HG03469 (cell line): ENCODE results near the gene HGD.
"Not testable (repeated sequence)": the region's sequence is repeated elsewhere in the genome, so short reads cannot be mapped to it uniquely, and the experiment has no call there.

Experiments used
- ATAC-seq: cut with Tn5 transposase; IDR thresholded peaks from one replicate; pipeline ENCODE4 v1.9.1; 2021; ENCODE audit warnings: mild to moderate bottlenecking, moderate library complexity, moderate number of reproducible peaks; ENCODE audit not compliant: unreplicated experiment

Gene HGD

DNA sequence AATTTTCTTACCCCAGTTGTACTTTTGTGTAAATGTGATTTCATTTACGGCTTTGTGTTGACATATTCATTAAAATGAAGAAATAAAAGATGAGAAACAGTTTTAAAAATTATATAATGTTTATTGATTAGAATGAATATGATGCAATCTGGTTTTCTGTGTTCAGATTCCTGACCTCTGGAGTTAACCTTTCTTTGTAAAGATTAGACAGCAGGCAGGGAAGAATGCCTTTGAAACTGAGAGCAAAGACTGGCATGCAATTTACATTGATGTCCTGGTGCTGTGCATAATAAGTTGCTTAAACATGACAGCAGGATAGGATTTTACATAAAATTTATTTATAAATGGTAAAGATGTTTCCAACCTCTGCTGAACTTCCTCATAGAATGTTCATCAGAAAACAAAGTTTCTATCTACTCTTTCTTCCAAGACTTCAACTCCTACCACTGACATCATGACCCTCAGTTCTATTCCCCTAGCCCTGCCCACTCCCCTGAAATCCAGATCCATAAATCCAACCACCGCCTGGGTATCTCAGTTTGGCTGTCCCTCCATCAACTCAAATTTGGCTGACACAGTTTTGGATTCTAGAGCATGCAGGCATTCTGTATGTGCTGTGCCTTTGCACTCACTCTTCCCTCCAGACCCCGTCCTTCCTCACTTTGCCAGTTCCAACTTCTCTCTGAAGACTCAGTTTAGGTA is 1.7 kb downstream of the HGD start:
- ATAC-seq, result no peak

DNA sequence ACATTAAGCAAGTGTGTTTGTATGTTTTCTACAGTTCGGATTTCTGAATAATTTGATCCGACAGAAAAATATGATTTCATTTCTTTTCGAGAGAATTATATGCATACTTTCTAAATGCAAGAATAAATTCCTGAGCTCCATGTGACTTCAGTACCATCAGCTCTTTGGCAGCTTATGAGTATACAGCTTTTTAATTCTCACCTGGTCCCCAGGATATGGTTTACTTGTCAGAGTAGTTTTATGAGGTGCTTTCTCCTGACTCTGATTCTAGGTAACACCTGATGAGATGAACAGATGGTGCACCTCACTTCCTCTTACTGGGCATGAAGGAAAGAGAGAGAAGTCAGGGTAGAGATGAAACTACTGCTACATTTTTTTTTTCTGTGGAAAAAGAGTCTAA is 3.1 kb downstream of the HGD start:
- ATAC-seq, result peak; percentile 41

DNA sequence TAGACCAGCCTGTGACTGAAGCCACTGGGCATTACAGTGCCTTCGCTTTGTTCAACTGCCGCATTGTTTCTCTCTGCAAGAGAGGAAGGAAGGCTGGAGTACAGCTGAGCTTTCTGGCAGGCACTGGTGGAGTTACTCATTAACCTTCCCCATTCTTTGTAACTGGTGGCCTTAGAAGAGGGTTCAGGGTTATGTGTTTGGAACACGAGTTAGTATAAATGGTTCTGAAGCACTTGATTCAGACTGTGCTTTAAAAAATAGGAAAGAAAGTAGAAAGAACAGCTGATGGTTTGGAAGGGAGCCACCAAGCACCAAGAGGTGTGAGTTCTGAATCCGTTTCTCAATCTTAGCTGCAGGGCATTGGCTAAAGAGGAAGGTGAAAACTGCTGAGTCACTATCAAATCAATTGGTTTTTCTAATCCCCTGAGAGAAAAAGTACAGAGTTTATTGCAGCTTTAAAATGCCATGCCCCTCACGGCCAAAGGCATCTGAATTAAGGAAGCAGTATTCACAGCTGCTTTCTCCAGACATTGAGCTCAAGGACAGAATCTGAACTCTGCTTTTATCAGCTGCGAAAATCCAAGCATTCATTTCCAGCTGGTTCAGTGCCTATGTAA is 3.6 kb downstream of the HGD start:
- ATAC-seq, result peak; percentile 67

DNA sequence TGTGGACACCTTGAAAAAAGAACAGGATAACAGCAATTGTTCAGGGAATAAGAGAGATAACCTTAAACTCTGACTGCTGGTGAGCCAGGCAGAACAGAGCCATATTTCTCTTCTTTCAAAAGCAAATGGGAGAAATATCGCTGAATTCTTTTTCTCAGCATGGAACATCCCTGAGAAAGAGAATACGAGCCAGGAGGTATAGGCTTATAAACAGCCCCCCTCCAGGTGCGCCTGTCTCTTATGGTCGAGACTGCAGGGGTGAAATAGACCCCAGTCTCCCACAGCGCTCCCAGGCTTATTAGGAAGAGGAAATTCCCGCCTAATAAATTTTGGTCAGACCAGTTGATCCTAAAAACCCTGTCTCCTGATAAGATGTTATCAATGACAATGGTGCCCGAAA is 4.8 kb downstream of the HGD start:
- ATAC-seq, result not testable (repeated sequence)

DNA sequence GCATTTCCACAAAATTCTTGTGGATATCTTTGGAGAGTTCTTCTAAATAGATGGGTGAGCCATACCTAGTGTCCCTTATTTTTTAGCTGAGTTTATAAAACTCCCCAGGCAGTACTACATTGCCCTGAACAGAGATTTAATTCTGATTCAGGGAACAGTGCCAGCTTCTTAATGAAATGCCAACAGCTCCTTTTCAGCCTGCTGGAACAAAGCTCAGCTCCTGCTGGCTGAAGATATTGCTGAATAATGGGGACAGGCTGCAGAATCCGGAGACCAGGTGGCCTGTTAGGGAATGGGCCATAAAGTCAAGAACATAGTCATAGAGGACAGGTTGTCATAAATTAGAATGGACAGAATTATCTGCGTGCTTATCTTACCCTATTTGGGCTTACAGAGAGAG is 8.9 kb downstream of the HGD start:
- ATAC-seq, result no peak

DNA sequence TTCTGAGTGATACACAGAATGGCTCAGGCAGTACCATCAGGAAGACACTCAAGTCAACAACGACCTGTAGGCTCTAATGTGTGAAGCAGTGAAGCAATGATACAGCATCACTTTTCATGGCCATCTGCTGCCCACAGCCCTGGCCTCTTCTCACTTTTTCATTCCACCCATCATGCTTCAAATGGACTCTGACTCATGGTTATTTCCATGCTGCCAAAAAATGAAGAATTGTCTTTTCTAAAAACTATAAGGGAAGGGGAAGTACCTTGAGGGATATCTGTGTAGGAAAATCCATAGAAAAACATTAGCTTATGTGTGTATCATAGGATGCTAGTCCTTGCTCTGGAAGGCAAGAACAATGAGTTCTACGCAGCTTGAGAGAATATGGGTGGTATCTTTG is 11.5 kb downstream of the HGD start:
- no peak for ATAC-seq

DNA sequence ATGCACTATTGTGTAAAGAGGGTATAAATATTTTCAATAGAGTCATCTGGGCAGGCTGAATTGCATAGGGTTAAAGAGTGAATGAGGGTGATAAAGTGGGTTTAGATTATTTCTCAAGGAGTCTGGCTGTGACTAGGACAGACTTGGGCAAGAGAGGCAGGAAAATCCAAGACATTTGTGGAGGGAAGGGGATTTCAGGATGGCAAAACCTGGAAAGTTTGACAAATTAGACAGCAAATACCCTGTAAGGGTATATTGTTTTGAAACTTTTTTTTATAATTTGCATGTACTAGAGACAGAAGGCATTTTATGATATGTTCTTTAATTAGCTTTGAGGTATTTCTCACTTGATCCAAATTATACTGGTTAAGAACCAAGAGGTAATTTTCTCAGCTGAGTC is 17.1 kb downstream of the HGD start:
- ATAC-seq, result no peak

DNA sequence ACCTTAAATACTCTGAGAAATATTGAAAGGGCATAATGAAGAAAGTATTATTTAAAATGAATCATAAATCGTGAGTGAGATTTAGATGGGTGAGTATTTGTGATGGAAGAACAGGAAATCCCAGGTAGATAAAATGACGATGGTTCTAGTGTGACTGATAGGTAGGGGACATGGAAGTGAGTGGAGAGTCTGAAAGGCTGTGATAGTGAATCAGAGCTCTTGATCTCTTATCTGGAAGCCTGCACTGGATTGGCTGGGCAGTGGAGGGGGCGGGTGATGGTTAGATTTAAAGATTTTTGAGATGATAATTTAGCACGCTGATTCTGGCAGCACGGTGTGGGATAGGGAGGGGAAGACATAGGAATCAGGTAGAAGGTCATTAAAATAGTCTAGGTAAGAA is 20.1 kb downstream of the HGD start:
- no peak for ATAC-seq

DNA sequence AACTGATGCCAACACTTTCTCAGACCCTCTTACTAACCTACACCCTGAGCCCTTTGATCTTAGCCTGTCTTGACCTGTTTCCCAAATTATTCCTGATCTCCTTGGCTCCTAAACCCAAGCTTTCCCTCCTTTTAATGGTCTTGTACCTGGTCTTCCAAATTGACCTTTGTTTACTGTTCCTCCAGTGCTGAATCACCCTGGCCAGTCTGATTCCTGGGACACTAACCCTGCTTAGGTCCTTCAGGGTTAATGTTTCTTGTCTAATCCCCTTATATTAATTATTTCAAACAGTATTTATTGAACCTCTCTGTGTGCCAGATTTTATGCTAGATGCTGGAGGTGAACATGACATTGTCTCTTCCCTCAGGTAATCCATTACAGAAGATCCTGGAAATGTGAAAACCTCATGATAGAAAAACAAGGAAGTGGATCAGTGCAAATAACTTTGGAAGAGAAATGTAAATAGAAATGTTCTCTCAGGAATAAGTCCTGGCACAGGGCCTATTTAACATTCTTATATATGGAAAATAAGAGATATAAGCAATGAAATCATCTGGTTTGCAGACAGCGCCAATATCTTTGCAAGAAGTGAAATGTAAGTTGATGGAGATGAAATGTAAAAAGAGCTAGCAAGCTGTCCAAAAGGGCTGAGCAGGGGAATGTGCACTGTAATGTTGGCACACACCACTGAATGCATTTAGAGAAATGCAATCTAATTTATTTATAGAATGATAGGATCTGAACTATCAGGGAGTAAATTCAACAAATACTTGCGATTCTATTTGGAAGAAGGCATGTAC is 20.7 kb downstream of the HGD start:
- no peak for ATAC-seq

DNA sequence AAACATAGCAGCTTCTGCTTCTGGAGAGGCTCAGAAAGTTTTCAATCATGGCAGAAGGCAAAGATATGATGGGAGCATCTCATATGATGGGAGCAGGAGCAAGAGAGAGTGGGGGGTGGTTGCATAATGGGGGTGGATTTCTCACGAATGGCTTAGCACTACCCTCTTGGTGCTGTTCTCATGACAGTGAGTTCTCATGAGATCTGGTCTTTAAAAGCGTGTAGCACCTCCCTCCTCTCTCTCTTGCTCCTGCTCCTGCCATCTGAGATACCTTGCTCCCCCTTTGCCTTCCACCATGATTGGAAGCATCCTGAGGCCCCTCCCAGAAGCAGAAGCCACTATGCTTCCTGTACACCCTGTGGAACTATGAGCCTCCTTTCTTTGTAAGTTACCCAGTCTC is 22.2 kb downstream of the HGD start:
- no peak for ATAC-seq

DNA sequence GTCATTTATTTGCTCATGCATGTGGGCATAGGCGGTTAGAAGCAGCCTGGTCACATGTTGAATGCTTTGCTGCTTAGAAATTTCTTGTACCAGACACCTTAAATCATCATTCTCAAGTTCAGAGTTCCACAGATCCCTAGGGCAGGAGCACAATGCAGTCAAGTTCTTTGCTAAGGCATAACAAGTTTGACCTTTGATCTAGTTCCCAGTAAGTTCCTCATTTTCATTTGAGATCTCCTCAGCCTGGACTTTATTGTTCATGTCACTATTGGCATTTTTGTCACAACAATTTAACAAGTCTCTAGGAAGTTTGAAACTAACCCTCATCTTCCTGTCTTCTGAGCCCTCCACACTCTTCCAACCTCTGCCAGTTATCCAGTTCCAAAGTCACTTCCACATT is 22.8 kb downstream of the HGD start:
- no peak for ATAC-seq

DNA sequence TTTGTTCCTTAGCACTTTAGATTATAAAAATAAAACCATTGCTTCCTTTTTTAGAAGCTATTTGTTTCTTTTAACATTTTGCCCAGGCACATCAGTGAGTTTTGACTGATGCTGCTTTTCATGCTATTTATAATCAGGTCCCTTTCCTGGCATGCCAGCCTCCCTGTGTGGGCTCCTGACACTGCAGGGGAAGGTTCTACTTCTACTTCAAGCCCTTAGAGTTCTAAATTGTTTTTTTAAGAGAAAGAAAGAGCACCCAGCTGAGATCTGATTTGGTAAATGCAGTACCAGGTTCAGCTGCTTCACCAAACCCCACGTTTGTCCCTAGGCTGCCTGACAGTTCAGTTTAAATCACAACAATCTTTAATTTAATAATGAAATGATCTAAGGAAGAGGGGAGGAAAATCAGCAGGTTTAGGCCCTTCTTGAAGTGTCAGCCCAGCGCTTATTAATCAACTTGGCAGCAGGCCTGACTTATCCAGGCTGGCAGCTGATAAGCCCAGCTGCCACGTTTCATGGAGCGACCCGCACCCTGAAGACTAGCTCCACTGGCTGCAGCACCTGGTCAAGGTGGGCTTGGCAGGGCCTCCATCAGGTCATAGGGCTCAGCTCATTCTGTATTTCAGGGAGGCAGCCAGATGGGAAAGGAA is 29.0 kb downstream of the HGD start:
- no peak for ATAC-seq

DNA sequence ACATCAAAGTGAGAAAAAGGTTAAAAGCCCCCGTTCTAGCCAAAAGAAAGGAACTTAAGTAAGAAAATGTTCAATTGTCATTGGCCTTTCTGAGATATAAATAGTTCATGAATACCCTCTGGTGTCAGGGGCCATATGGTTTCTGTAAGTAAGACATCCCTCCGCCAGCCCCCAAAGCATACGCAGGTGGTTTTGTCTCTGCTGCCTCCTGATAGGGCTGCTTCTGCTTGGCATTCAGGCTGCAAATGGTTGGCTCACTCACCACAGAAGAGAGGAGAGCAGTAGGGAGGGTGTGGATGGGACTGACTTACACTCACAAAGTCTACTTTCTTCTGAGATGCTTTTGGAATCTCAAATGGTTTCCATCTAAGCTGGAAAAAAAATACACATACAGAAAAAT is 29.8 kb downstream of the HGD start:
- ATAC-seq, result no peak

DNA sequence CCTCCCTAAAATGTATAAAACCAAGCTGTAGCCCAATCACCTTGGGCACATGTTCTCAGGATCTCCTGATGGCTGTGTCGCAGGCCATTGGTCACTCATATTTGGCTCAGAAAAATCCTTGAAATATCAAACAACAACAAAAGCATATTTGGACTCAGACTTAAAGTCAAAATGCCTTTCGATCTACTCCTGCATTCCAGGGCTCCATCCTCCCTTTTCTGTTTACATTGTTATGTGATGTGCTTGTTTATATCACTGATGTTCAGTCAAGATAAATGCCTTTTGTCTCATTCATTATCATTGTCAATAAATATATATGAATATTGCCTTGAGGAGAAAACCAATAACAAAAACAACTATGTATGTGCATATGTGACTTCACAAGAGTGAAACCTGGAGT is 31.7 kb downstream of the HGD start:
- no peak for ATAC-seq

DNA sequence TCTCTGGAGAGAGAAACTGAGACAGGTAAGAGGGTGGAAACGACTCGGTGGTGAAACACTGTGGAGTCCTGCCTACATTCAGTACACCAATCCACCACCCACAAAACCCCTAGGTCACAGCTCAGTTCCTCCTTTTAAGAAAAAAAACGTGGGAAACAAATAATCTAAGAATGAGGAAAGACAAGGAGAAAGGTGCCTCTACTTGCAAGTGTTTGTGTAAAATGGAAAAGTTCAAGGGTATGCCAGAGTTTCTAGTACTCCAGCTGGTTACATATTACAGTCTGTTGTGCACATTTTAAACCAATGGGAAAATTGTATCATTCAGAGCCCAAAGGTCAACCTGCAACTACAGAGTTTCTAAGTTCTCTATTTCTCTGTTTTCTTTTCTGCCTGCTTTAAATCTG is 32.2 kb downstream of the HGD start:
- ATAC-seq, result no peak

DNA sequence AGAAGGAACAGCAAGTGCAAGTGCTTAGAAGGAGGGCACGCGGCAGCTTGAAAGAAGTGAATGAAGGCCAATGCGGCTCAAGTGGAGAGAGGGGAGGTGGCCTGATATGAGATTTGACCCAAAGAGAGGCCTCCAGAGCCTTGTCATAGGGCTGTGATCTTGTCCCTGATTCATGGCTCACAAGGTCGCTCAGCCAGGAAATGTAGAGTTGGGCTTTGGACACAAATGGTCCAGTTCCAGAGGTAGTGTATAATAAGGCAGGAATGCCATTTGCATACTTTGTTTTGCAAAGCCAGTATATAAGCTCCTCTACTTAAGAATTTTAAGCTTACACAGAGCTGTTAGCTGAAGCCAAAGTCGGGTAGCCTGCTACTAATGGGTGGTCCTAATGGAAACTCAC is 33.7 kb downstream of the HGD start:
- no peak for ATAC-seq

DNA sequence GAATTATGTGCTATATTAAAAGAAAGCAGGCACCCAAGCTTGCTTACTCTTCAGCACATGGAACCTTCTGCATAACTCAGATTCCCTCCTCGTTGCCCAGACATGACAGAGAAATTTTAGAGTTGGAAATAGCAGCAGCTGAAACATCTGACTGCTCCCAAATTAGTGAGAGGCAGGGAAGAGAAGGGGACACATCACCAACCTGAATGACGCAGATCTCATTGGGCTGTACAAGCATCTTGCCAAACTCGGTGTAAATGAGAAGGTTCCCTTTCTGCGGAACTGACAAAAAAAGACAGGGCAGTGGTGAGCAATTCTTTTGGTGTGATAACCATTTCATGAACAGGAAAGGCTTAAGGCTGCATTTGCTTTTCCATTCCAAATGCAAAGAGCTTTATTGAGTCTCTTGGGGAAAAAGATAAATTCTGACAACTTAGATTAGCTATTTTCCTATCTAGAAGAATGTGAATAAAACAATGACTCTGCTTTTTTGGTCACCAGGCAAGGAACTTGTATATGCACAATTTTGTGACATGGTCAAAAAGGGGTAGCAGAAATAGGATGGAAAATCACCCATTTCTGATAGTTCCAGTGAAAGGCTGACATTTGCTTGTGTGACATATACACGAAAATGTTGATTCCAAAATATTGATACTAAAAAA is 35.1 kb downstream of the HGD start:
- no peak for ATAC-seq

DNA sequence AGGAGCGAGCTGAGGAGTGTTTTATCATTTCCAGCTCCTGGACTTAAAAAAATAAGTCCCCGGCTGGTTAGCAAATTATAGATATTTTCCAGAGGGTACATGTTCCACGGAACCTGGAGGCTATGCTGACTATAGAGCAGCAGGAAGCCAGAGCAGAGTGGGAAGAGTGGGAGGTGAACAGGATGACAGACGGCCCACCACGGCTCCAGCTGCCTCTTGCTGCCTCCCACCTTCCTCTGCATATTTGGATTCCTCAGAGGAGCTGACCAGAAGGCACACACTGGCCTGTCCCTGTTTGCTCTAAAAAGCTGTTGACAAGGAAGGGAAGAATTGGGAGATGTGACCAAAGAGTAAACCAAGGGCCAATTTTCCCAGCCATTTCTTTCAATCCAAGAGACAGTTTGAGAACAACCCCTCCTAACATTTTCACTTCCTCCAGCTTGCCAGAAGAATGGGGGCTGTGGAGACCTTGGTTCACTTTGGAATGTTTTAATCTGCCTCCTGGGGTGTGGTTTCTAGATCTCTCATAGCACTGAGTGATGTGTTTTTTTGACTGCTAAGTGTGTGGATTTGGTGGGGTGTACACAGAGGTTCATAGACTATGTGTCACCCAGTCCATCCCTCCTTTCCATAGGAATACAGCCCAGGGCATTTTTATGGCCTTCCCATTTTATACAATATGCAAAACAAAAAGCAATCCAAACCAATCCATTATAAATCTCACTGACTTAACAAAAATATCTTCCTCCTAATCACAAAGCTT is 36.8 kb downstream of the HGD start:
- no peak for ATAC-seq

DNA sequence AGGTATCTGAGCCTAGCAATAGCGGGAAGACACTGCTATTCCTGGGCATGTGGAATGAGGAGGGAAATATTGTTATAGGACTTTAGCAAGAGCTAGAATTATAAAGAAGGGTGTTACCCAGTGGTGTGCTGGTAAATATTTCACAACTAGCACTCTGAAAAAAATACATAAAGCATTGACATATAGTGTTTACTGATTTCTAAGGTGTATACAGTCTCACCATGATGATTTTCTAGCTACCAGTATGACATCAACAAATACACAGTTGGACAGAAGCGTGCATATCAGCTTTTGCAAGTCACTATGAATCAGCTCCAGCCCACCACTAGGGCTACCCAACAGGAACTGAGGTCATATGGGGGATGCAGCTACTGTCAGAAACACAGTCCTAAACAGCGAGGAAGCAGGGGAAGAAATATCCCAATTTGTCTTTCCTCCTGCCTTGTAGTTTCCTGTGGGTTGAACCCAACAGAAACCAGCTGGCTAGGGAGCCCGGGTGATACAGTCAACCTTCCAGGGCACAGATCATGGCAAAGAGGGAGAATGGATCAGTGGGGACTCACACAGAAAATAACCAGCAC is 39.6 kb downstream of the HGD start:
- no peak for ATAC-seq

DNA sequence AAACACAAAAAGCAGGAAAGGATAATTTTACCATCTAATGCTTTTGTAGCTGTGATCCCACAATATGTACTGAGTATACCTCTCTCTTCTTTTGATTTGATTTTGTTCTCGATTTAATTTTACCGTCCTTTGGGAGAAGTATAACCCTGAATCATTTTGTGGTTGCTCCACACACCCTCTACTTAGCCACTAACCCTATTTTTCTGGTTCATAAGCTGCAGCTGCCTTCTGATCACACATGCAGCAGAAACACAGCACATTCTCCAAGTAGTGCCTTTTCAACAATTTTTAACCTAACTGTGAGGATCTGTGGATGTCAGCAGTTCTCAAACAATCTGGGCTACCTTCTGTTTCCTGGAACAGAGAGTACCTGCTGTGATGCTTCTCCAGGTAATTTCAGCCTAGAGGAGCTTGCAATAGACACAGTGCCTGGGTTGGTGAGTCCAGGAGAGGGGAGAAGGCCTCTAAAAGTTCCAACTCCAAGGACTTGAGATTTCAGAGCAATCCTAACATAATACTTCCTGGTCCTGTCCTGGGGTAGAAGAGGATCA is 40.3 kb downstream of the HGD start:
- ATAC-seq, result no peak
